GM06990 (cell line): ENCODE measurements around the gene CPNE4.

Experiments
- DNase-seq: peaks from one replicate; pipeline ENCODE4 v3.0.0-alpha.2; 2011; ENCODE audit not compliant: insufficient read length; ENCODE audit errors: extremely low read depth
- H3K27me3 ChIP-seq: replicated peaks from 2 replicates; pipeline ENCODE4 v1.6.0; 2011; ENCODE audit warnings: low read length; ENCODE audit not compliant: control insufficient read depth, insufficient read depth
- H3K36me3 ChIP-seq: 2 replicates; pipeline ENCODE4 v1.5.1; 2011; ENCODE audit warnings: low read length; ENCODE audit not compliant: control insufficient read depth, insufficient read depth
- H3K4me3 ChIP-seq: replicated peaks from 2 replicates; pipeline ENCODE4 v1.5.1; 2011; ENCODE audit warnings: low read depth, mild to moderate bottlenecking, control low read depth, low read length
- TF ChIP-seq, protein P1 (sequence below): IDR thresholded peaks from 2 replicates; pipeline ENCODE4 v1.5.1; 2011; ENCODE audit warnings: low read length, control low read depth, mild to moderate bottlenecking, inconsistent platforms; ENCODE audit not compliant: insufficient read depth, poor library complexity, severe bottlenecking

The CPNE4 gene

DNA sequence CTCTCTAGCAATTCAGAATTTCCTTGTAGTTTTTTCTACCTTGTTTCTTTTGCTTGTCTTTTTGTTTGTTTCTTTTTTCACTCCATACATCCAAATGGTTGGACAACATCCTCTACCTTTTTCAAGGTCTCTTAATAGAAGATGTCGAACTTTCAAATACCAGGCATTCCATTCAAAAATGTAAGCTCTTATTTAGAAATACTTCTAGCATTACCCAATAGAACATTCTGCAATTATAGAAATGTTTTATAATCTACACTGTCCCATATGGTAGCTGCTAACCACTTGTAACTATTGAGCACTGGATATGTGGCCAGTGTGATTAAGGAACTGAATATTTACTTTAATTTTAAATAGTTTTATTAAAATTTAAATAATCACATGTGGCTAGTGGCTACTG, 335.8 kb downstream of the CPNE4 start:
- TF ChIP-seq, protein P1, sequence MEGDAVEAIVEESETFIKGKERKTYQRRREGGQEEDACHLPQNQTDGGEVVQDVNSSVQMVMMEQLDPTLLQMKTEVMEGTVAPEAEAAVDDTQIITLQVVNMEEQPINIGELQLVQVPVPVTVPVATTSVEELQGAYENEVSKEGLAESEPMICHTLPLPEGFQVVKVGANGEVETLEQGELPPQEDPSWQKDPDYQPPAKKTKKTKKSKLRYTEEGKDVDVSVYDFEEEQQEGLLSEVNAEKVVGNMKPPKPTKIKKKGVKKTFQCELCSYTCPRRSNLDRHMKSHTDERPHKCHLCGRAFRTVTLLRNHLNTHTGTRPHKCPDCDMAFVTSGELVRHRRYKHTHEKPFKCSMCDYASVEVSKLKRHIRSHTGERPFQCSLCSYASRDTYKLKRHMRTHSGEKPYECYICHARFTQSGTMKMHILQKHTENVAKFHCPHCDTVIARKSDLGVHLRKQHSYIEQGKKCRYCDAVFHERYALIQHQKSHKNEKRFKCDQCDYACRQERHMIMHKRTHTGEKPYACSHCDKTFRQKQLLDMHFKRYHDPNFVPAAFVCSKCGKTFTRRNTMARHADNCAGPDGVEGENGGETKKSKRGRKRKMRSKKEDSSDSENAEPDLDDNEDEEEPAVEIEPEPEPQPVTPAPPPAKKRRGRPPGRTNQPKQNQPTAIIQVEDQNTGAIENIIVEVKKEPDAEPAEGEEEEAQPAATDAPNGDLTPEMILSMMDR: no peak
- H3K27me3 ChIP-seq: no peaks in the 10 kb centered on the region
- no peak for DNase-seq
- H3K36me3 ChIP-seq: no peaks in the 10 kb centered on the region
- no peak overlapping the region for H3K4me3 ChIP-seq

DNA sequence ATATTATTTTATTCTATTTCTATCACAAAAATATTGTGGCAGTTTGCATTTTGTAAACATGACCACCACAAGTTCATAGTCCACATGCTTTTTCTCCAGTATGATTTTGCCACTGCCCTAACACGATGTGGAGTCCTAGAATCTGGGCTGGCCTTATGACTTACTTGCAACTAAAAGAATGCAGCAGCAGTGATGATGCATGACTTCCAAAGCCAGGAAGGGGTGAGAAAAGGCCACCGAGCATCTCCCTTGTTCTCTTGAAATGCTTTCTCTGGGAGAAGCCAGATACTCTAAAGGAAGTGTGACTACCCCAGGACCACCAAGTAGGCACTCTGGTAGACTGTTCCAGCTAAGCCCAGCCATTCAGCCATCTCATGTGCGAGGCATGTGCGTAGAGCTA, 340.4 kb downstream of the CPNE4 start:
- Histone ChIP-seq H3K27me3 (no peaks in the 10 kb centered on the region), H3K36me3 (no peaks in the 10 kb centered on the region), H3K4me3 (no peak overlapping the region)
- no peak for DNase-seq
- TF ChIP-seq, protein P1: no peak

DNA sequence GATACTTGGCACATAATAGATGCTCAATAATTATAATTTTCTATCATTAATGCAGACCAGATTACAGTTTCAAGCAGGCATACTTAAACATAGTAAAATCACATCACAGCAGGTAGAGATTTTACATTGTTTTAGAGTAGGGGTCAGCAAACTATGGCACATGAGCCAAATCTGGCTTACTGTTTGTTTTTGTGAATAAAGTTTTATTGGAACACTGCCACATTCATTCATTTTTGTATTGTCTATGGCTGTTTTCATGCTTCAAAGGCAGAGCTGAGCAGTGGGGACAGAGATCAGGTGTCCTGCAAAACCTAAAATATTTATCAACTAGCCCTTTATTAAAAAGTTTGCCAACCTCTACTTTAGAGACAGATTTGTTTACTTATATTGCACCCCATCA, 342.5 kb downstream of the CPNE4 start:
- TF ChIP-seq, protein P1: no peak
- no peaks in the 10 kb centered on the region for H3K36me3 ChIP-seq
- H3K4me3 ChIP-seq: no peak overlapping the region
- no peak for DNase-seq
- no peaks in the 10 kb centered on the region for H3K27me3 ChIP-seq

DNA sequence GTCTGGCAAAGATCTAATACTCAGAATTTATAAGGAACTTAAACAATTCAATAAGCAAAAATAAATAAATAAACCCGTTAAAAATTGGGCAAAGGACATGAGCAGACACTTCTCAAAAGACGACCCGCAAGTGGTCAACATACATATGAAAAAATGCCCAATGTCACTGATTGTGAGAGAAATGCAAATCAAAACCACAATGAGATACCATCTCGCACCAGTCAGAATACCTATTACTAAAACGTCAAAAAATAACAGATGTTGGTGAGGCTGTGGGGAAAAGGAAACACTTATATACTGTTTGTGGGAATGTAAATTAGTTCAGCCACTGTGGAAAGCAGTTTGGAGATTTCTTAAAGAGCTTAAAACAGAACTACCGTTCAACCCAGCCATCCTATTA, 344.0 kb downstream of the CPNE4 start:
- TF ChIP-seq, protein P1: no peak
- H3K27me3 ChIP-seq: no peaks in the 10 kb centered on the region
- no peak overlapping the region for H3K4me3 ChIP-seq
- no peak for DNase-seq
- H3K36me3 ChIP-seq: no peaks in the 10 kb centered on the region

DNA sequence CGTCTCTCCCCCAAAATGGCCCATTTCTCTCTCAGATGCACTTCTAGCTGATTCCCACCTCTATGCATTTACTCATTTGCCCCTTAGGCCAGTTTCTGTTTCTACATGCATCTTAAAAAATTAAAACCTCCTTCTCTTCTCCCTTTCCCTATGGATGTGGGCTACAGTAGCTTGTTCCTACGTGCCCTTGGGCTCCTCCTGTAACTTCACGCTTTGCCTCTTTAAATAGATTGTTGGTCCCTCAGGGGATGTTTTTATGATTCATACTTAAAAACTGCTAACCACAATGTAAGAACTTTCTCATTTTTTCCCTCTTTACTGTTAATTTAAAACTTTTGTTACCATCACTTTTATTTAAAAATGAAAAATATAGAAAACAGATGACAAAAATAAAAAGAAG, 346.4 kb downstream of the CPNE4 start:
- Histone ChIP-seq H3K27me3 (no peaks in the 10 kb centered on the region), H3K36me3 (no peaks in the 10 kb centered on the region), H3K4me3 (no peak overlapping the region)
- TF ChIP-seq, protein P1: no peak
- DNase-seq: peak; percentile 33

DNA sequence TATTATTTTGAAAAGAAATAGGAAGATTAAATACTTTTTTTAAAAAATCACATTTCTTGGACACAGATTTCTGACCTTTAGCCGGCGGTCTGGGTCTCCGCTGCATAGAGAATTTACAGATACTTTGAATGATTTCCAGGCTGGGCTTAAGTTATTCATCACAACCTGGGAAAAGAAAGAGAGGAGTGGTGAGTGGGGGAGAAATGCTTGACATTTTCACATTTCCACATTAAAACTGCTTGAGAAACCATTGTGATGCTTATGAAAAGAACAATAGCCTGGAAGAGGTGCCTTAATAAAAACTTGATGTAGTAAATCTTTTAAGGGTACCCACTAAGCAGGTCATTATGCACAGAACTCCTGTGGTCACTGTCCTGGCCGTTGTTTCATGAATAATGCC, 365.2 kb downstream of the CPNE4 start:
- TF ChIP-seq, protein P1: no peak

More for the DNA sequence above, 365.2 kb downstream of the CPNE4 start:
- Histone ChIP-seq H3K4me3 (no peak overlapping the region), H3K36me3 (no peaks in the 10 kb centered on the region), H3K27me3 (no peaks in the 10 kb centered on the region)
- no peak for DNase-seq
